ENCODE measurements around the gene RAET1L.

DNA sequence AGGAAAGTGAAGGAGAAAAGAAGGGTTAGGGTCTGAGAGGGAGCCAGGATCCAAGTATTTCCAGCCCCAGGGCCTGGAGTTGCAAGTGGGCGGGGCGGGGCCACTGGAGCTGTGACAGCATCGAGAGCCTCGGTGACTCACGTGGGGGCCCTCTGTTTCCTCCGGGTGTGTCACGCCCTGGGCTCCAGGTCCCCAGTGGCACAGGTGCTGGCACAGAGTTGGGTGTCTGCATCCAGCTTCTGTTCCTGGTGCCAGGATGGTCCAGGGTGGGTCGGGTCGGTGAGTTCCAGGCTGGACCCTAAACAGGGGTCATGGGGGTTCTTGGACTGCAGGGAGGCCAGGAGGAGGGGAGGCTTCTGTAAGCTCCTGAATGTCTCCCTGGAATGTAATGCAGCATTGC lies 16.7 kb downstream of the RAET1L start:
- TF ChIP-seq, protein P1, sequence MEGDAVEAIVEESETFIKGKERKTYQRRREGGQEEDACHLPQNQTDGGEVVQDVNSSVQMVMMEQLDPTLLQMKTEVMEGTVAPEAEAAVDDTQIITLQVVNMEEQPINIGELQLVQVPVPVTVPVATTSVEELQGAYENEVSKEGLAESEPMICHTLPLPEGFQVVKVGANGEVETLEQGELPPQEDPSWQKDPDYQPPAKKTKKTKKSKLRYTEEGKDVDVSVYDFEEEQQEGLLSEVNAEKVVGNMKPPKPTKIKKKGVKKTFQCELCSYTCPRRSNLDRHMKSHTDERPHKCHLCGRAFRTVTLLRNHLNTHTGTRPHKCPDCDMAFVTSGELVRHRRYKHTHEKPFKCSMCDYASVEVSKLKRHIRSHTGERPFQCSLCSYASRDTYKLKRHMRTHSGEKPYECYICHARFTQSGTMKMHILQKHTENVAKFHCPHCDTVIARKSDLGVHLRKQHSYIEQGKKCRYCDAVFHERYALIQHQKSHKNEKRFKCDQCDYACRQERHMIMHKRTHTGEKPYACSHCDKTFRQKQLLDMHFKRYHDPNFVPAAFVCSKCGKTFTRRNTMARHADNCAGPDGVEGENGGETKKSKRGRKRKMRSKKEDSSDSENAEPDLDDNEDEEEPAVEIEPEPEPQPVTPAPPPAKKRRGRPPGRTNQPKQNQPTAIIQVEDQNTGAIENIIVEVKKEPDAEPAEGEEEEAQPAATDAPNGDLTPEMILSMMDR (conservative IDR thresholded peaks at IDR 0.05 in 1 of 2, IDR thresholded peaks at IDR 0.05 in 1 of 2; ENCODE audit: low read depth in 1 of 2, low read length in 2 of 2), result no peak
- TF ChIP-seq EZH2 (IDR thresholded peaks at IDR 0.05; ENCODE audit: low read length, missing control alignments), result no peak

Measured in fibroblast of lung (primary cell).